A549 (cell line): ENCODE results near the gene HK1. TPM values are rescaled to one million over a fixed set of nuclear protein-coding genes. Genes with fewer than 3 reads are reported as not detected.

Experiments
- ATAC-seq, 2 experiments: fragments of 200-7000 bp in 1 of 2; fragments of >200 bp in 1 of 2; cut with Nextera tagmentation in 1 of 2; cut with Tn5 transposase in 1 of 2; 3 replicates each; pipeline versions ENCODE4 v1.8.0 to v1.9.1; 2018 to 2020; ENCODE audit warnings: mild to moderate bottlenecking in 1 of 2, moderate library complexity in 1 of 2
- CTCF ChIA-PET: fragments of 300-600 bp; sonication (Branson Sonifier 250); formaldehyde crosslinking; extraction: SDS; loops from one replicate; lab custom pipeline; 2021; ENCODE audit warnings: antibody characterized with exemption, inconsistent platforms; lab: Yijun Ruan, JAX
- POLR2A ChIA-PET: fragments of 350-600 bp; formaldehyde crosslinking; extraction: SDS; loops from one replicate; lab custom pipeline; 2021; ENCODE audit warnings: antibody characterized with exemption, inconsistent platforms; lab: Yijun Ruan, JAX
- DNase-seq, 2 experiments: peaks; one replicate each; pipeline versions ENCODE4 v3.0.0 to v3.0.0-alpha.2; 2011 to 2016; ENCODE audit warnings: low read depth in 1 of 2, low spot score in 1 of 2
- FAIRE-seq: peaks from 2 replicates; lab custom pipeline; 2011; peaks lifted over from hg19 to GRCh38; lab: Jason Lieb, UNC
- H3K27ac ChIP-seq, 2 experiments: fragments of >200 bp; sonication (Bioruptor Twin); formaldehyde crosslinking; 3 replicates each; pipeline ENCODE4 v1.5.1; 2016 to 2017
- H3K4me1 ChIP-seq: fragments of >200 bp; sonication (Bioruptor Twin); formaldehyde crosslinking; 3 replicates; pipeline ENCODE4 v1.6.1; 2016
- H3K4me2 ChIP-seq: fragments of >200 bp; sonication (Bioruptor Twin); formaldehyde crosslinking; 3 replicates; pipeline ENCODE4 v1.6.1; 2016
- H3K4me3 ChIP-seq: fragments of >200 bp; sonication (Bioruptor Twin); formaldehyde crosslinking; 3 replicates; pipeline ENCODE4 v1.5.1; 2016
- H3K9me3 ChIP-seq: fragments of >200 bp; sonication (Bioruptor Twin); formaldehyde crosslinking; 3 replicates; pipeline ENCODE4 v1.6.1; 2016
- CBX2 ChIP-seq: fragments of 200-600 bp; sonication (generic); IDR thresholded peaks from 2 replicates; pipeline ENCODE4 v1.6.1; 2016; ENCODE audit warnings: low read depth, mild to moderate bottlenecking, borderline replicate concordance
- CBX8 ChIP-seq: fragments of 200-600 bp; sonication (generic); IDR thresholded peaks from 2 replicates; pipeline ENCODE4 v1.6.1; 2016
- EHMT2 ChIP-seq: fragments of 200-600 bp; sonication (generic); IDR thresholded peaks from 2 replicates; pipeline ENCODE4 v1.6.1; 2016; ENCODE audit warnings: antibody characterized with exemption, low read depth, mild to moderate bottlenecking, moderate library complexity
- EP300 ChIP-seq, 2 experiments: fragments of >200 bp; sonication (Bioruptor Twin); formaldehyde crosslinking; IDR thresholded peaks; 2 replicates in 1 of 2; 3 replicates in 1 of 2; pipeline ENCODE4 v1.6.1; 2016 to 2017
- ESRRA ChIP-seq: fragments of 150-350 bp; IDR thresholded peaks from 2 replicates; pipeline ENCODE4 v1.6.1; 2014; ENCODE audit warnings: mild to moderate bottlenecking, low read length, borderline replicate concordance
- FOXS1 ChIP-seq: fragments of 250-450 bp; sonication (Bioruptor Pico); IDR thresholded peaks from 2 replicates; pipeline ENCODE4 v1.5.0; 2020; ENCODE audit warnings: mild to moderate bottlenecking, moderate library complexity
- GATA3 ChIP-seq: IDR thresholded peaks from 2 replicates; pipeline ENCODE4 v1.6.1; 2012; ENCODE audit warnings: borderline replicate concordance
- HEYL ChIP-seq: fragments of 250-450 bp; sonication (Bioruptor Pico); IDR thresholded peaks from 2 replicates; pipeline ENCODE4 v1.8.0; 2021; ENCODE audit warnings: mild to moderate bottlenecking, moderate library complexity
- HOXB13 ChIP-seq: fragments of 250-450 bp; sonication (Bioruptor Pico); IDR thresholded peaks from 2 replicates; pipeline ENCODE4 v1.5.0; 2020; ENCODE audit warnings: low read depth, mild to moderate bottlenecking, moderate library complexity
- HOXB5 ChIP-seq: fragments of 250-450 bp; sonication (Bioruptor Pico); IDR thresholded peaks from 2 replicates; pipeline ENCODE4 v1.5.0; 2020; ENCODE audit warnings: mild to moderate bottlenecking, moderate library complexity
- JUN ChIP-seq, 2 experiments: fragments of >200 bp; sonication (Bioruptor Twin); formaldehyde crosslinking; IDR thresholded peaks; 2 replicates in 1 of 2; 3 replicates in 1 of 2; pipeline ENCODE4 v1.6.1; 2016 to 2017
- KDM1A ChIP-seq: fragments of 200-600 bp; sonication (generic); IDR thresholded peaks from 2 replicates; pipeline ENCODE4 v1.6.1; 2016; ENCODE audit warnings: low read depth, mild to moderate bottlenecking
- KDM5A ChIP-seq: fragments of 200-600 bp; sonication (generic); IDR thresholded peaks from 2 replicates; pipeline ENCODE4 v1.6.1; 2016; ENCODE audit warnings: antibody characterized with exemption, mild to moderate bottlenecking
- TP53 ChIP-seq: fragments of 250-450 bp; sonication (Bioruptor Pico); IDR thresholded peaks from 2 replicates; pipeline ENCODE4 v1.5.0; 2021; ENCODE audit warnings: mild to moderate bottlenecking, moderate library complexity
- ZC3H11A ChIP-seq: fragments of 450-650 bp; IDR thresholded peaks from 2 replicates; pipeline ENCODE4 v1.6.1; 2014; ENCODE audit warnings: antibody characterized with exemption, mild to moderate bottlenecking
- WGBS: methylation state at CpG from one replicate; pipeline ENCODE4 v1.1.6; 2017; ENCODE audit errors: missing lambda C conversion rate; 5-methylcytosine and 5-hydroxymethylcytosine counted together
- polyA plus RNA-seq, 4 experiments: library from polyadenylated mRNA; depleted of rRNA in 3 of 4; stranded (reverse); fragments of >200 nt; fragmentation: RNase III in 1 of 4; extraction: RNeasy Plus Mini Kit Qiagen cat#74134 plus additional on column Dnase treatment in 1 of 4; gene quantifications; 2 replicates in 3 of 4; 3 replicates in 1 of 4; pipeline ENCODE4 v1.2.3, GENCODE V29; 2011 to 2017
- TF ChIP-seq, protein P1 (sequence below): fragments of >200 bp; sonication (Bioruptor Twin); formaldehyde crosslinking; IDR thresholded peaks from 2 replicates; pipeline ENCODE4 v1.6.1; 2016
- TF ChIP-seq, protein P2 (sequence below): fragments of 200-600 bp; sonication (generic); IDR thresholded peaks from 2 replicates; pipeline ENCODE4 v1.6.1; 2016; ENCODE audit warnings: antibody characterized with exemption, mild to moderate bottlenecking, moderate library complexity
- TF ChIP-seq, protein P3 (sequence below): fragments of >200 bp; sonication (Bioruptor Twin); formaldehyde crosslinking; IDR thresholded peaks from 3 replicates; pipeline ENCODE4 v1.6.1; 2016

HK1 gene
- polyA plus RNA-seq, 2 of the 4 experiments (the other 2 are of a cell fraction): 17.3 to 58.9 TPM

DNA sequence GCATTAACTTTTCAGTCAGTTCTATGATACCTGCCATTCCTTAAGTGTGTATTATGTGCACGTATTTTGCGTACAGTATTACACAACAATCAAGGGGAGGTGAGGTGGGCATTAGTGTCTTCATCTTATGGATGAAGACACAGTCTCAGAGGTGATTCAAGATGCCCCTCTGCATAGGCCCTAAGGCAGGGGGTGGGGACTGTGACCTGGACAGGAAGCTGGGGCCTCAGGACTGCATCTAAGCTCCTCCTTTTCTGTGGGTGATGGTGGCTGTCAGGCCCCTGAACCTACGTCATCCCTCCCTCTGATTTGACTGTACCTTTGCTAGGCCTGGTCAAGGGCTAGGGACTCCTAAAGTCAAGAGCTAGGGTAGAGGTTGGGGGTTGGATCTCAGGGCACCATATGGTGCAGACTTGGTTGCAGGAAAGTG, 38.9 kb downstream of the HK1 start:
- peaks cover 40% of the 10 kb centered on the region for H3K4me1 ChIP-seq
- no peak overlapping the region for H3K4me2 ChIP-seq
- no peak for ATAC-seq
- POLR2A ChIA-PET: interaction anchor here (0.9 kb wide), 1 partner anchor 66 kb away, joined by 3 read pairs; no protein-coding TSS in a partner anchor
- CTCF ChIA-PET: interaction anchor here (0.8 to 1.6 kb wide), 5 partner anchors 32 to 190 kb away, joined by 3 to 7 read pairs (median 3); no protein-coding TSS in a partner anchor
- no peaks in the 10 kb centered on the region for H3K9me3 ChIP-seq
- no peak for DNase-seq
- H3K27ac ChIP-seq: peak overlapping the region in 1 of 2 experiments; percentile 91; a peak in 3 of 6 replicates
- 94% methylated on average over 3 of the region's 3 CpGs for WGBS
- TF ChIP-seq GATA3 (no peak), EP300 (IDR thresholded peaks at IDR 0.05) (no peak), ZC3H11A (no peak), HOXB13 (CRISPR knock-in tag) (no peak), TP53 (CRISPR knock-in tag) (no peak), ESRRA (no peak), HOXB5 (no peak), EHMT2 (no peak)
- TF ChIP-seq, protein P1, sequence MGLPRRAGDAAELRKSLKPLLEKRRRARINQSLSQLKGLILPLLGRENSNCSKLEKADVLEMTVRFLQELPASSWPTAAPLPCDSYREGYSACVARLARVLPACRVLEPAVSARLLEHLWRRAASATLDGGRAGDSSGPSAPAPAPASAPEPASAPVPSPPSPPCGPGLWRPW: no peak
- TF ChIP-seq, all 56 proteins: peak for 0
- no peak for FAIRE-seq
- no peak overlapping the region for H3K4me3 ChIP-seq

DNA sequence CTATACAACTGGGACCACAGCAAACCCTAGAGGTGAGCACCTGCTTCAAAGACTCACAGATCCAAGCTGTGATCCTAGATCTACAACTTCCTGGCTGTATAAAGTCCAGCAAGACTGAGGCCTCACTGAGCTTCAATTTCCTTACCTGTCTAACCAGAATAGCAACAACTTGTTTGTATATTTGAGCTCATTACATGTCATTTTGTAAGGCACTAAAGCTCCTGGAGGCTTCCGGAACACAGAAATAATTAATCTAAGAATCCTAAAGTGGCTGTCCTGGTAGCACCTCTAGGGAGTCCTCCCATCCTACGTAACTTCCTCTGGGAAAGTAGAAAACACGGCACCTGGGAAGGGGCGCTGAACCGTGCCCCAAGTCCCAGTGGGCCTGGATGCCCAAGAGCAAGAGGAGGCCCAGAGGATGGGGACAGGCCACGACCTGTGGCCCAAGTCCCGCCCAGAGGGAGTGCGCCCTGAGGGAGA, 39.4 kb downstream of the HK1 start:
- WGBS: 67% methylated on average over 7 of the region's 8 CpGs
- H3K4me3 ChIP-seq: peak overlapping the region; percentile 86
- POLR2A ChIA-PET: interaction anchor here (0.9 kb wide), 1 partner anchor 66 kb away, joined by 3 read pairs; no protein-coding TSS in a partner anchor
- TF ChIP-seq FOXS1 (CRISPR knock-in tag): no peak
- no peak for TF ChIP-seq KDM5A
- no peak for TF ChIP-seq KDM1A
- no peak for TF ChIP-seq CBX8
- no peak for TF ChIP-seq HEYL (CRISPR knock-in tag)
- no peak for TF ChIP-seq HOXB13 (CRISPR knock-in tag)
- no peak for TF ChIP-seq CBX2
- no peak for TF ChIP-seq JUN (IDR thresholded peaks at IDR 0.05)
- TF ChIP-seq, protein P2, sequence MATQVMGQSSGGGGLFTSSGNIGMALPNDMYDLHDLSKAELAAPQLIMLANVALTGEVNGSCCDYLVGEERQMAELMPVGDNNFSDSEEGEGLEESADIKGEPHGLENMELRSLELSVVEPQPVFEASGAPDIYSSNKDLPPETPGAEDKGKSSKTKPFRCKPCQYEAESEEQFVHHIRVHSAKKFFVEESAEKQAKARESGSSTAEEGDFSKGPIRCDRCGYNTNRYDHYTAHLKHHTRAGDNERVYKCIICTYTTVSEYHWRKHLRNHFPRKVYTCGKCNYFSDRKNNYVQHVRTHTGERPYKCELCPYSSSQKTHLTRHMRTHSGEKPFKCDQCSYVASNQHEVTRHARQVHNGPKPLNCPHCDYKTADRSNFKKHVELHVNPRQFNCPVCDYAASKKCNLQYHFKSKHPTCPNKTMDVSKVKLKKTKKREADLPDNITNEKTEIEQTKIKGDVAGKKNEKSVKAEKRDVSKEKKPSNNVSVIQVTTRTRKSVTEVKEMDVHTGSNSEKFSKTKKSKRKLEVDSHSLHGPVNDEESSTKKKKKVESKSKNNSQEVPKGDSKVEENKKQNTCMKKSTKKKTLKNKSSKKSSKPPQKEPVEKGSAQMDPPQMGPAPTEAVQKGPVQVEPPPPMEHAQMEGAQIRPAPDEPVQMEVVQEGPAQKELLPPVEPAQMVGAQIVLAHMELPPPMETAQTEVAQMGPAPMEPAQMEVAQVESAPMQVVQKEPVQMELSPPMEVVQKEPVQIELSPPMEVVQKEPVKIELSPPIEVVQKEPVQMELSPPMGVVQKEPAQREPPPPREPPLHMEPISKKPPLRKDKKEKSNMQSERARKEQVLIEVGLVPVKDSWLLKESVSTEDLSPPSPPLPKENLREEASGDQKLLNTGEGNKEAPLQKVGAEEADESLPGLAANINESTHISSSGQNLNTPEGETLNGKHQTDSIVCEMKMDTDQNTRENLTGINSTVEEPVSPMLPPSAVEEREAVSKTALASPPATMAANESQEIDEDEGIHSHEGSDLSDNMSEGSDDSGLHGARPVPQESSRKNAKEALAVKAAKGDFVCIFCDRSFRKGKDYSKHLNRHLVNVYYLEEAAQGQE: no peak
- TF ChIP-seq, protein P3, sequence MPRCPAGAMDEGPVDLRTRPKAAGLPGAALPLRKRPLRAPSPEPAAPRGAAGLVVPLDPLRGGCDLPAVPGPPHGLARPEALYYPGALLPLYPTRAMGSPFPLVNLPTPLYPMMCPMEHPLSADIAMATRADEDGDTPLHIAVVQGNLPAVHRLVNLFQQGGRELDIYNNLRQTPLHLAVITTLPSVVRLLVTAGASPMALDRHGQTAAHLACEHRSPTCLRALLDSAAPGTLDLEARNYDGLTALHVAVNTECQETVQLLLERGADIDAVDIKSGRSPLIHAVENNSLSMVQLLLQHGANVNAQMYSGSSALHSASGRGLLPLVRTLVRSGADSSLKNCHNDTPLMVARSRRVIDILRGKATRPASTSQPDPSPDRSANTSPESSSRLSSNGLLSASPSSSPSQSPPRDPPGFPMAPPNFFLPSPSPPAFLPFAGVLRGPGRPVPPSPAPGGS: no peak
- TF ChIP-seq, all 56 proteins: peak for 0
- ATAC-seq (peak; percentile 33 to 39), FAIRE-seq (no peak), DNase-seq (no peak)
- CTCF ChIA-PET: interaction anchor here (0.8 to 1.8 kb wide), 7 partner anchors 31 to 190 kb away, joined by 3 to 7 read pairs (median 5); no protein-coding TSS in a partner anchor
- Histone ChIP-seq H3K4me1 (peaks cover 42% of the 10 kb centered on the region), H3K4me2 (peak overlapping the region; percentile 85), H3K27ac (peak overlapping the region; percentile 80 to 91), H3K9me3 (no peaks in the 10 kb centered on the region)
